ENCODE measurements around the gene TMEM168.
"Not testable (repeated sequence)": the region's sequence is repeated elsewhere in the genome, so short reads cannot be mapped to it uniquely, and the experiment has no call there.

TMEM168 gene, protein sequence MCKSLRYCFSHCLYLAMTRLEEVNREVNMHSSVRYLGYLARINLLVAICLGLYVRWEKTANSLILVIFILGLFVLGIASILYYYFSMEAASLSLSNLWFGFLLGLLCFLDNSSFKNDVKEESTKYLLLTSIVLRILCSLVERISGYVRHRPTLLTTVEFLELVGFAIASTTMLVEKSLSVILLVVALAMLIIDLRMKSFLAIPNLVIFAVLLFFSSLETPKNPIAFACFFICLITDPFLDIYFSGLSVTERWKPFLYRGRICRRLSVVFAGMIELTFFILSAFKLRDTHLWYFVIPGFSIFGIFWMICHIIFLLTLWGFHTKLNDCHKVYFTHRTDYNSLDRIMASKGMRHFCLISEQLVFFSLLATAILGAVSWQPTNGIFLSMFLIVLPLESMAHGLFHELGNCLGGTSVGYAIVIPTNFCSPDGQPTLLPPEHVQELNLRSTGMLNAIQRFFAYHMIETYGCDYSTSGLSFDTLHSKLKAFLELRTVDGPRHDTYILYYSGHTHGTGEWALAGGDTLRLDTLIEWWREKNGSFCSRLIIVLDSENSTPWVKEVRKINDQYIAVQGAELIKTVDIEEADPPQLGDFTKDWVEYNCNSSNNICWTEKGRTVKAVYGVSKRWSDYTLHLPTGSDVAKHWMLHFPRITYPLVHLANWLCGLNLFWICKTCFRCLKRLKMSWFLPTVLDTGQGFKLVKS

GRCh38 chr7:112789817-112790585 is at the start of gene TMEM168:
TSS of gene TMEM168 (minus strand) at chr7:112790393. CDS start at chr7:112784825, 5,568 bp downstream.
- DNase-seq: peak; percentile 87 to 95 (median 93)

GRCh38 chr7:112835928-112836327 is 45.7 kb upstream of the TMEM168 start:
- not testable (repeated sequence) for DNase-seq

GRCh38 chr7:112833082-112833481 is 42.9 kb upstream of the TMEM168 start:
- DNase-seq: no peak

DNA sequence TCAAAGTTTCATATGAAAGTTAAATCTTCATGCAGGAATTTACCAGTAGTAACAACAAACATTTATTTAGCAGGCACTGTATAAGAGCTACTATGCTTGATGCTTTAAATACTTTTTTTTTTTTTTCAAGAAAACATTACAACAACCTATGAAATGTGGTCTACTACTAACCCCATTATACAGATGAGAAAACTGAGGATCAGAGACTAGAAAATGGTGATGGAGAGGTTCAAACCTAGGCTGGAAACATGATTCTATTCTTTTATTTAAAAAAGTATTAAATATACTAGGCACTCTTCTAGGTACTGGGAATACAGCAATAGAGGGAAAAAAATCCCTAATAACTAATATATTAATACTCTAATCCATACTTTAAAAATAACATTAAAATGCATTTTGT is 40.6 kb upstream of the TMEM168 start:
- DNase-seq: no peak

GRCh38 chr7:112828696-112829095 is 38.5 kb upstream of the TMEM168 start:
- no peak for DNase-seq

- DNase-seq: no peak
Measured at GRCh38 chr7:112821345-112821744, 31.2 kb upstream of the TMEM168 start.

GRCh38 chr7:112819536-112819935 is 29.3 kb upstream of the TMEM168 start:
- peak in 1 of 3 experiments; percentile 24 for DNase-seq

GRCh38 chr7:112806156-112806555 is 16.0 kb upstream of the TMEM168 start:
- no peak for DNase-seq

DNA sequence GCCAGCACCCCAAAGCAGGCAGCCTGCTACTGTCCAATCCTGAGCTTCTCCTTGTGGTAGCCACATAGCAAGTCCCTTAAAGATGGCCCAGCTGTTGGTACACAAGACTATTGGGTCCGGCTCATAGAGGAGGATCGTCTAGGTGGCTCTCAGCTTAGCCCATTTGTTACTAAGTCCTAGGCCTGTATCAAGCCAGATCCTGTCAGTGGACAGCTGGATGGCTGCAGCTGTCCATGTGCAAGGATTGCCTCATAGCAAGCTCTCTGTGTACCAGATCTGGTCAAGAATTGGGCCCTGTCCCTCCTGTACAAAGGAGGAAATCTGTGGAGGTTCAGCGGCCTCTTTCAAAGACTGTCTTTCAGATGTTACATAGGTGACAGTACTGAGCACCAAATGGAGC is 12.2 kb upstream of the TMEM168 start:
- DNase-seq: no peak

DNA sequence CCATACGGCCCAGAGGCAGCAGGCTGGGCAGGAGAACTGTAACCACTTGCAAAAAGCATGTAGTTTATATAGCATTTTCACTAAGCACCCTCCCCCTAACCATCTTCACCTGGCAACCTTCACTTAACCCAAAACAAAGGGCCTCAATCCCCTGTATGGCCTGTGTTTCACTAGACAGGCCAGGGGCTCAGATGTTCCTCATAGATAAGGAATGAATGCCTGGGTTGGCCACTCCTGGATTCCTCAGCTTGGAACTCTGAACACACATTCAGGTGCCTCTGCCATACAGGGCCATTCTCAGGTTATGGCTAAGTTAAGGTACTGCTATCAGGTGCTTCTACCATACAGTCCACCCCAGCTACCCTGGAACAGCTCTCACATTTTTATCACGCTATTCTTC is 10.3 kb upstream of the TMEM168 start:
- no peak for DNase-seq

DNA sequence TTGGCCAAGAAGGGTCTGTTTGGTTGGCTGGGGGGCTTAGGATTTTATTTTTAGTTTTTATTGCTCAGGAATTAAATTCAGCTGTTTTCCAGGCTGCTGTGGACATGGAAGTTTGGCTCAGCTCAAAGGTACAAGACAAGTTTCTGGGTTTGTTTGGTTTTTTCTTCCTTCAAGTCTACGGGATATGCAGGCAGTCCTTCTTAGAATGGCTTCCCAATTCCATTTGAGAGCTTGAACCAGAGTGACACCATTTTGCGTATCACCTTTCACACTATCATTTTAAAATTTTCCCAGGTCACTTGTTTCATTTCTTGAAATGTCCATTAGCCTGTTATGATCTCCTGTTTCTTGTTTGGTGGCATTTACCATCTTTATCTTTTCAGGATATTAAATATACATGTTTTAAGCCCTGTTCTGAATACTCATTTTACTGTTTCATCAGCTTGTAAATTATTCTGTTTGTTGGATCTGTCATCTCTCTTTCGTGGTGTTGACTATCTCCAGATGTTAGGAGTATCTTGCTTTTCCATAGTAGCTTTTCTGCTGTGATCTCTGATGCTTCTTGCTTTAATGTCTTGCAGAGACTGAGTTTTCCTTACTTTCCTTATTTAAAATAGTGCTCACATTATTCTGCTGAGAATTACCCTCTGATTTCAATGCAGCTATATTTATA is 9.4 kb upstream of the TMEM168 start:
- DNase-seq: no peak

DNA sequence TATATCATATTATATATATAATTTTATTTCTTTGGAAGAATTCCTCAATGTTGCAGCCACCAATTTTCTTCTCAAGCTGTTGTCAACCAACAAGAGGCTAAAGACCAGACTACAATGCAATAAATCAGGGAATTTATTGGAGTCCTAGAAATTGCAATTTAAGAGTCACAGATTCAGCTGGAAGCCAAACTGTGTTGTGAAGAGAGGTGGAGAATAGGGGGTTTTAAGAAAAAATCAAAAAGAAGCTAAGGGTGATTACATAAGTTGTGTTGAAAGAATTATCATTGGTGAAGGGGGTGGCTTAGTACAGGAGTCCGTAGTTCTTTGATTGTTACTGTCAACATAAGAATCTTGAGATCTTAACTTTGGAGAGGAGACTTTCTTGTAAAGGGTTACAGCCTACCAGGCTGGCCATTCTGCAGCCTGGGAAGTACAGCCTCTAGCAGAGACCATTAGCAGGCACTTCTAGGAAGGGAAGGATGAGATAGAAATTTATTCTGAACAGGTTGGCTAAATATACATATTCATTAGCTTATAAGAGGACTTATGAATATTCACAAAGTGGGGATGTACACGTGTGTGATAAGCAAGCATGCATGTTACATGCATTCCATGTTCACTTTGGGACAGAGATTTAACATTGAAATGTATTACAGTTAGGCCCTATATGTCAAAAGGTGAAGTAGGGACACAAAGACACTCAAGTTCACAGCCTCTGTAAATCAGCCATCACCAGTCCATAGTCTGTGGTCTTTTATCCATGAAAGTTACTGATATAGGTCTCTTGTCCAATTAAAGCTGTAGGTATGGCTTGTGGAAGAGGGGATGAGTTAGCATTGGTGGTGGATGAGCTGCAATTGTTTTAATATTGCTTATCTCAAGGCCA is 8.3 kb upstream of the TMEM168 start:
- peak in 2 of 3 experiments; percentile 11 to 57 for DNase-seq

DNA sequence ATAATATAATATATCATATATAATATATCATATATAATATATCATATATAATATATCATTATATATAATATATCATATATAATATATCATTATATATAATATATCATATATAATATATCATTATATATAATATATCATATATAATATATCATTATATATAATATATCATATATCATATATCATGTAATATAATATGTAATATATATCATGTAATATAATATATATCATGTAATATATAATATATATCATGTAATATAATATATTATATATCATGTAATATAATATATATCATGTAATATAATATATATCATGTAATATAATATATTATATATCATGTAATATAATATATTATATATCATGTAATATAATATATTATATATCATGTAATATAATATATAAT is 6.4 kb upstream of the TMEM168 start:
- not testable (repeated sequence) for DNase-seq

GRCh38 chr7:112792441-112792840 is 2.2 kb upstream of the TMEM168 start:
- no peak for DNase-seq

GRCh38 chr7:112791465-112792168 is 1.4 kb upstream of the TMEM168 start:
- no peak for DNase-seq

GRCh38 chr7:112790586-112791003 is 402 bp upstream of the TMEM168 start:
- no peak for DNase-seq

GRCh38 chr7:112789453-112789816 is 758 bp downstream of the TMEM168 start:
- DNase-seq: no peak

GRCh38 chr7:112788778-112789343 is 1.3 kb downstream of the TMEM168 start:
- no peak for DNase-seq

DNA sequence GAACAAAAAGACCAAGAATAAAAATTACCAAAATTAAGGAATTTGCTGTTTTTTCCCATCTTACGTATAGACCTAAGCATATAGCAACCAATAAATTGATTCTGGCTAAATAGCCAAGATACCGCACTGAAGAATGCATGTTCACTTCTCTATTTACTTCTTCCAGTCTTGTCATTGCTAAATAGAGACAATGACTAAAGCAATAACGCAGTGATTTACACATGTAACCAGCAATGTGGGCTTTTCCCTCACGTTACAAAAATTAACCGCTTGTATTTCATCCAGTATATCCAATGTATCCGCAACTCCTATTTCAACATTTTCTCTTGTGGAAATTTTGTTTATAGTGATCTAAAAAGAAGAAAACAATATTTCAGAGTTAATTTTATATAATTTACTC is 5.6 kb downstream of the TMEM168 start:
- no peak for DNase-seq

- DNase-seq: no peak
Measured at GRCh38 chr7:112782498-112782897, 7.7 kb downstream of the TMEM168 start.

DNA sequence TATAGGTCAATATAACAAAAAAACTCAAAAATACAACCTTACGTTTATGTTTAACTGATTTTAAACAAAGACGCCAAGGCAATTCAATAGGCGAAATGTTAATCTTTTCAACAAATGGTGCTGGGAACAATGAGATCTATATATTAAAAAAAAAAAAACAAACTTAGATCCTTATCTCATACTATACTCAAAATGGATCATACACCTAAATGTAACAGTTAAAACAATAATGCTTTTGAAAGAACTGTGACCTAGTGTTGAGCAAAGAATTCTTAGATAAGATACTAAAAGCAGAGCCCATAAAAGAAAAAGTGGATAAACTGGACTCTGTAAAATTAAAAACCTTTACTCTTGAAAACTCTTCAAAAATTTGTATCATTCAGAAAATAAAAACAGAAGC is 8.6 kb downstream of the TMEM168 start:
- DNase-seq: no peak

Measured in NCI-H1417 (cell line).